ENCODE results near the gene EFCAB11. TPM values are rescaled to one million over a fixed set of nuclear protein-coding genes. Genes with fewer than 3 reads are reported as not detected.

Gene EFCAB11
- polyA plus RNA-seq, 3 donors: 2.0 to 4.3 (median 2.1) TPM

- no CpG with 5 or more reads among the region's 4 CpGs for WGBS (ENCODE audit: insufficient coverage)
- TF ChIP-seq, protein P1, sequence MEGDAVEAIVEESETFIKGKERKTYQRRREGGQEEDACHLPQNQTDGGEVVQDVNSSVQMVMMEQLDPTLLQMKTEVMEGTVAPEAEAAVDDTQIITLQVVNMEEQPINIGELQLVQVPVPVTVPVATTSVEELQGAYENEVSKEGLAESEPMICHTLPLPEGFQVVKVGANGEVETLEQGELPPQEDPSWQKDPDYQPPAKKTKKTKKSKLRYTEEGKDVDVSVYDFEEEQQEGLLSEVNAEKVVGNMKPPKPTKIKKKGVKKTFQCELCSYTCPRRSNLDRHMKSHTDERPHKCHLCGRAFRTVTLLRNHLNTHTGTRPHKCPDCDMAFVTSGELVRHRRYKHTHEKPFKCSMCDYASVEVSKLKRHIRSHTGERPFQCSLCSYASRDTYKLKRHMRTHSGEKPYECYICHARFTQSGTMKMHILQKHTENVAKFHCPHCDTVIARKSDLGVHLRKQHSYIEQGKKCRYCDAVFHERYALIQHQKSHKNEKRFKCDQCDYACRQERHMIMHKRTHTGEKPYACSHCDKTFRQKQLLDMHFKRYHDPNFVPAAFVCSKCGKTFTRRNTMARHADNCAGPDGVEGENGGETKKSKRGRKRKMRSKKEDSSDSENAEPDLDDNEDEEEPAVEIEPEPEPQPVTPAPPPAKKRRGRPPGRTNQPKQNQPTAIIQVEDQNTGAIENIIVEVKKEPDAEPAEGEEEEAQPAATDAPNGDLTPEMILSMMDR (IDR thresholded peaks at IDR 0.05): no peak
- Mint-ChIP-seq H3K4me1 (peaks cover 7% of the 10 kb centered on the region), H3K27ac (no peak overlapping the region), H3K9me3 (peaks cover 0 to 4% (median 0%) of the 10 kb centered on the region in 7 donors), H3K27me3 (ENCODE audit: low read depth in 3 of 3) (peaks cover 0 to 2% (median 0%) of the 10 kb centered on the region in 3 donors), H3K4me3 (no peak overlapping the region), H3K36me3 (peaks cover 0 to 3% of the 10 kb centered on the region in 2 donors)
- no peaks in the 10 kb centered on the region for H3K27me3 ChIP-seq (ENCODE audit: control insufficient read depth in 2 of 2, insufficient read depth in 2 of 2, low read length in 2 of 2)
- no peak overlapping the region for H2AFZ ChIP-seq (ENCODE audit: insufficient read depth, low read depth, low read length, poor library complexity, severe bottlenecking)
- H3K27ac ChIP-seq (ENCODE audit: low read depth in 1 of 2, low read length in 2 of 2): no peak overlapping the region
- H3K9me3 ChIP-seq (replicated peaks in 1 of 2; ENCODE audit: control insufficient read depth in 1 of 2, insufficient read depth in 1 of 2, low read length in 2 of 2): no peaks in the 10 kb centered on the region
- no peaks in the 10 kb centered on the region for H3K79me2 ChIP-seq (ENCODE audit: insufficient read depth, low read length)
- no peaks in the 10 kb centered on the region for H4K20me1 ChIP-seq (ENCODE audit: insufficient read depth, low read length)
- no peaks in the 10 kb centered on the region for H3K36me3 ChIP-seq (replicated peaks in 1 of 2; ENCODE audit: control insufficient read depth in 1 of 2, insufficient read depth in 2 of 2, low read length in 2 of 2)
- H3K4me3 ChIP-seq (replicated peaks in 1 of 3; ENCODE audit: low read depth in 2 of 3, low read length in 3 of 3): no peak overlapping the region
- no peak for DNase-seq
- H3K9ac ChIP-seq (ENCODE audit: insufficient read depth, low read length, poor library complexity, severe bottlenecking): no peak overlapping the region
- H3K4me1 ChIP-seq (ENCODE audit: control insufficient read depth in 1 of 2, insufficient read depth in 2 of 2, low read length in 2 of 2): no peaks in the 10 kb centered on the region
- intact Hi-C loops (cut with micrococcal nuclease): no loop called here
- H3K4me2 ChIP-seq (replicated peaks; ENCODE audit: extremely low read depth, low read length, poor library complexity, severe bottlenecking): no peak overlapping the region
Observed at GRCh38 chr14:89900802-89901201, 53.7 kb downstream of the EFCAB11 start.

- no peak overlapping the region for H3K9ac ChIP-seq (ENCODE audit: insufficient read depth, low read length, poor library complexity, severe bottlenecking)
- intact Hi-C loops (cut with micrococcal nuclease): no loop called here
- Mint-ChIP-seq H3K4me1 (peaks cover 7% of the 10 kb centered on the region), H3K27me3 (ENCODE audit: low read depth in 3 of 3) (peaks cover 0 to 2% (median 0%) of the 10 kb centered on the region in 3 donors), H3K36me3 (peaks cover 0 to 3% of the 10 kb centered on the region in 2 donors), H3K27ac (no peak overlapping the region), H3K9me3 (peaks cover 0 to 4% (median 2%) of the 10 kb centered on the region in 7 donors), H3K4me3 (no peak overlapping the region)
- no peaks in the 10 kb centered on the region for H4K20me1 ChIP-seq (ENCODE audit: insufficient read depth, low read length)
- peak in 2 of 3 donors; percentile 5 to 16 for DNase-seq
- H3K4me3 ChIP-seq (replicated peaks in 1 of 3; ENCODE audit: low read depth in 2 of 3, low read length in 3 of 3): no peak overlapping the region
- no peaks in the 10 kb centered on the region for H3K9me3 ChIP-seq (replicated peaks in 1 of 2; ENCODE audit: control insufficient read depth in 1 of 2, insufficient read depth in 1 of 2, low read length in 2 of 2)
- no peaks in the 10 kb centered on the region for H3K27me3 ChIP-seq (ENCODE audit: control insufficient read depth in 2 of 2, insufficient read depth in 2 of 2, low read length in 2 of 2)
- TF ChIP-seq, protein P1 (IDR thresholded peaks at IDR 0.05): peak; percentile 53
- no peak overlapping the region for H3K27ac ChIP-seq (ENCODE audit: low read depth in 1 of 2, low read length in 2 of 2)
- H3K4me2 ChIP-seq (replicated peaks; ENCODE audit: extremely low read depth, low read length, poor library complexity, severe bottlenecking): no peak overlapping the region
- no CpG with 5 or more reads among the region's 4 CpGs for WGBS (ENCODE audit: insufficient coverage)
- no peaks in the 10 kb centered on the region for H3K4me1 ChIP-seq (ENCODE audit: control insufficient read depth in 1 of 2, insufficient read depth in 2 of 2, low read length in 2 of 2)
- no peaks in the 10 kb centered on the region for H3K79me2 ChIP-seq (ENCODE audit: insufficient read depth, low read length)
- no peak overlapping the region for H2AFZ ChIP-seq (ENCODE audit: insufficient read depth, low read depth, low read length, poor library complexity, severe bottlenecking)
- H3K36me3 ChIP-seq (replicated peaks in 1 of 2; ENCODE audit: control insufficient read depth in 1 of 2, insufficient read depth in 2 of 2, low read length in 2 of 2): no peaks in the 10 kb centered on the region
Observed at GRCh38 chr14:89899917-89900663, 54.4 kb downstream of the EFCAB11 start.
